ENCODE results near the gene MBD5.

DNA sequence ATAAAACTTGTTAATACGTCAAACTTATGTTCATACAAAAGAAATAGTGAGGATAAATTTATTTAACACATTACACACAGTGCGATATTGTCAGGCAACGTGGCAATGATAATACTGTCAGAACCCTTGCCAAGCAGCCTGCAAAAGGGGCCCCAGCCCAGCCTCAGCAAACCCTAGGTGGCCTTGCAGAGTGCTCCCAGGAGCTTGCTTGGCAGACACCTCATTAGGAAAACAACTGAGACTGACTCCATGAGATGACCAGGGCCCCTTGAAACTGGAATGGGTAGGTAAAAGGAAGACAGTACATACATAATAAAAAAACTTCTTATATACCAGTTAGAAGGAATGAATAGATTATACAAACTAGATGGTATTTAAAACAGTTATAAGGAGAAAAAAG, 487.1 kb downstream of the MBD5 start:
- TF ChIP-seq, protein P1, sequence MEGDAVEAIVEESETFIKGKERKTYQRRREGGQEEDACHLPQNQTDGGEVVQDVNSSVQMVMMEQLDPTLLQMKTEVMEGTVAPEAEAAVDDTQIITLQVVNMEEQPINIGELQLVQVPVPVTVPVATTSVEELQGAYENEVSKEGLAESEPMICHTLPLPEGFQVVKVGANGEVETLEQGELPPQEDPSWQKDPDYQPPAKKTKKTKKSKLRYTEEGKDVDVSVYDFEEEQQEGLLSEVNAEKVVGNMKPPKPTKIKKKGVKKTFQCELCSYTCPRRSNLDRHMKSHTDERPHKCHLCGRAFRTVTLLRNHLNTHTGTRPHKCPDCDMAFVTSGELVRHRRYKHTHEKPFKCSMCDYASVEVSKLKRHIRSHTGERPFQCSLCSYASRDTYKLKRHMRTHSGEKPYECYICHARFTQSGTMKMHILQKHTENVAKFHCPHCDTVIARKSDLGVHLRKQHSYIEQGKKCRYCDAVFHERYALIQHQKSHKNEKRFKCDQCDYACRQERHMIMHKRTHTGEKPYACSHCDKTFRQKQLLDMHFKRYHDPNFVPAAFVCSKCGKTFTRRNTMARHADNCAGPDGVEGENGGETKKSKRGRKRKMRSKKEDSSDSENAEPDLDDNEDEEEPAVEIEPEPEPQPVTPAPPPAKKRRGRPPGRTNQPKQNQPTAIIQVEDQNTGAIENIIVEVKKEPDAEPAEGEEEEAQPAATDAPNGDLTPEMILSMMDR (IDR thresholded peaks at IDR 0.05), result no peak
- TF ChIP-seq POLR2A (IDR thresholded peaks at IDR 0.05), result no peak
